Gastroesophageal sphincter (tissue), 3 donors: ENCODE data around the gene CCDC60.

ENCODE experiments used
- EP300 ChIP-seq: sonication (generic); formaldehyde crosslinking; IDR thresholded peaks from one replicate; pipeline ENCODE4 v1.6.1; 2017; ENCODE audit warnings: antibody characterized with exemption, mild to moderate bottlenecking
- POLR2A ChIP-seq, 2 donors: fragments of 450-650 bp; IDR thresholded peaks; one replicate each; pipeline ENCODE4 v1.6.1; 2017; ENCODE audit warnings: antibody characterized with exemption in 2 of 2, mild to moderate bottlenecking in 2 of 2, moderate library complexity in 1 of 2
- TF ChIP-seq, protein P1 (sequence below), 4 experiments: fragments of 200-600 bp in 2 of 4; fragments of 450-650 bp in 2 of 4; sonication (generic) in 1 of 4; IDR thresholded peaks; one replicate each; pipeline ENCODE4 v1.5.1; 2017 to 2019; ENCODE audit warnings: antibody characterized with exemption in 4 of 4, mild to moderate bottlenecking in 2 of 4, moderate library complexity in 2 of 4

DNA sequence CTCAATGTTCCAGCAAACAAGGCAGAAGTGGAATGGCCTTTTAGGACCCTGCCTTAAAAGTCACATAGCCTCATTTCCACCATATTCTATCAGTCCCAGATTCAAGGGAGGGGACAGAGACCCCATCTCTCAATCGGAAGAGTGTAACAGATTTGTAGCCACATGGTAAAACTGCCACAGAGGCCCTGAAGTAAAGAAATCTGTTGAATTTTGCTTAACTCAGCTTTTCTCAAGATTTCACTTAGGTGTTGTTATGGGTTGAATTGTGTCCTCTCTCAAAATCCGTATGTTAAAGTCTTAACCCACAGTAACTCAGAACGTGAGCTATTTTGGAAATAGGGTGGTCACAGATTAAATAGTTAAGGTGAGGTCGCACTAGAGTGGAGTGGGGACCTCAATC is 22.7 kb upstream of the CCDC60 start:
- TF ChIP-seq EP300 = no peak
- TF ChIP-seq, protein P1, sequence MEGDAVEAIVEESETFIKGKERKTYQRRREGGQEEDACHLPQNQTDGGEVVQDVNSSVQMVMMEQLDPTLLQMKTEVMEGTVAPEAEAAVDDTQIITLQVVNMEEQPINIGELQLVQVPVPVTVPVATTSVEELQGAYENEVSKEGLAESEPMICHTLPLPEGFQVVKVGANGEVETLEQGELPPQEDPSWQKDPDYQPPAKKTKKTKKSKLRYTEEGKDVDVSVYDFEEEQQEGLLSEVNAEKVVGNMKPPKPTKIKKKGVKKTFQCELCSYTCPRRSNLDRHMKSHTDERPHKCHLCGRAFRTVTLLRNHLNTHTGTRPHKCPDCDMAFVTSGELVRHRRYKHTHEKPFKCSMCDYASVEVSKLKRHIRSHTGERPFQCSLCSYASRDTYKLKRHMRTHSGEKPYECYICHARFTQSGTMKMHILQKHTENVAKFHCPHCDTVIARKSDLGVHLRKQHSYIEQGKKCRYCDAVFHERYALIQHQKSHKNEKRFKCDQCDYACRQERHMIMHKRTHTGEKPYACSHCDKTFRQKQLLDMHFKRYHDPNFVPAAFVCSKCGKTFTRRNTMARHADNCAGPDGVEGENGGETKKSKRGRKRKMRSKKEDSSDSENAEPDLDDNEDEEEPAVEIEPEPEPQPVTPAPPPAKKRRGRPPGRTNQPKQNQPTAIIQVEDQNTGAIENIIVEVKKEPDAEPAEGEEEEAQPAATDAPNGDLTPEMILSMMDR (IDR thresholded peaks at IDR 0.05) = no peak
- TF ChIP-seq POLR2A (IDR thresholded peaks at IDR 0.05) = no peak
